Endodermal cell (in vitro differentiated cells): ENCODE measurements around the gene MAP3K4. TPM values are rescaled to one million over a fixed set of nuclear protein-coding genes. Genes with fewer than 3 reads are reported as not detected.

Experiments
- DNase-seq: peaks from one replicate; pipeline ENCODE4 v3.0.0-alpha.2; 2017
- H3K27ac ChIP-seq: 2 replicates; pipeline ENCODE4 v1.5.1; 2013; ENCODE audit warnings: mild to moderate bottlenecking, low read depth, low read length, moderate library complexity
- H3K27me3 ChIP-seq: 2 replicates; pipeline ENCODE4 v1.6.1; 2013; ENCODE audit warnings: mild to moderate bottlenecking, low read length, moderate library complexity; ENCODE audit not compliant: insufficient read depth, control insufficient read depth, poor library complexity, severe bottlenecking
- H3K36me3 ChIP-seq: 2 replicates; pipeline ENCODE4 v1.7.0; 2013; ENCODE audit warnings: mild to moderate bottlenecking, low read length, moderate library complexity; ENCODE audit not compliant: control insufficient read depth, insufficient read depth
- H3K4me1 ChIP-seq: one replicate; pipeline ENCODE4 v1.7.0; 2013; ENCODE audit warnings: low read length; ENCODE audit not compliant: control insufficient read depth, insufficient read depth
- H3K4me3 ChIP-seq: 2 replicates; pipeline ENCODE4 v1.5.1; 2013; ENCODE audit warnings: mild to moderate bottlenecking, low read length, moderate library complexity
- H3K9ac ChIP-seq: 2 replicates; pipeline ENCODE4 v1.6.1; 2013; ENCODE audit warnings: mild to moderate bottlenecking, low read length, moderate library complexity; ENCODE audit not compliant: poor library complexity, severe bottlenecking; ENCODE audit errors: extremely low read depth
- H3K9me3 ChIP-seq: 2 replicates; pipeline ENCODE4 v1.6.1; 2013; ENCODE audit warnings: mild to moderate bottlenecking, low read length, moderate library complexity; ENCODE audit not compliant: control insufficient read depth
- H3K27ac Mint-ChIP-seq: 2 replicates; pipeline ENCODE4 v1.8.0; 2020; ENCODE audit warnings: mixed read lengths
- H3K27me3 Mint-ChIP-seq: 2 replicates; pipeline ENCODE4 v1.8.0; 2021; ENCODE audit warnings: mild to moderate bottlenecking, mixed read lengths; ENCODE audit not compliant: insufficient read depth
- H3K36me3 Mint-ChIP-seq: 2 replicates; pipeline ENCODE4 v1.8.0; 2020; ENCODE audit warnings: low read depth, mixed read lengths
- H3K4me1 Mint-ChIP-seq: 2 replicates; pipeline ENCODE4 v1.8.0; 2020; ENCODE audit warnings: mixed read lengths
- H3K4me3 Mint-ChIP-seq: 2 replicates; pipeline ENCODE4 v1.8.0; 2020; ENCODE audit warnings: mild to moderate bottlenecking, moderate library complexity, mixed read lengths
- H3K9me3 Mint-ChIP-seq: 2 replicates; pipeline ENCODE4 v1.8.0; 2020; ENCODE audit warnings: mild to moderate bottlenecking, mixed read lengths
- CTCF ChIP-seq: fragments of 200-600 bp; sonication (generic); conservative IDR thresholded peaks from 2 replicates; pipeline ENCODE4 v1.5.0; 2021; ENCODE audit warnings: antibody characterized with exemption, mild to moderate bottlenecking
- WGBS, 2 experiments: methylation state at CpG; one replicate each; pipeline versions ENCODE4 v1.1.5 to v1.1.7; 2013; ENCODE audit warnings: missing lambda C conversion rate in 2 of 2, mixed read lengths in 1 of 2; ENCODE audit not compliant: insufficient coverage in 1 of 2, insufficient read length in 1 of 2; 5-methylcytosine and 5-hydroxymethylcytosine counted together
- total RNA-seq, 2 donors: library from RNA; stranded (reverse); fragmentation: NEBNext Ultra II Directional in 1 of 2; extraction: Animal tissue kit (Norgen Biotek cat#: 25700) in 1 of 2; gene quantifications; 2 replicates in 1 of 2; 3 replicates in 1 of 2; pipeline ENCODE4 v1.2.1, GENCODE V29; 2021

The MAP3K4 gene
- total RNA-seq, 2 donors from 2014 or later, result 82.8 to 105 TPM

GRCh38 chr6:161125591-161125990 is 134.0 kb downstream of the MAP3K4 start:
- Histone ChIP-seq H3K9me3 (peaks cover 88% of the 10 kb centered on the region), H3K27ac (no peak overlapping the region), H3K4me3 (peak overlapping the region; percentile 4), H3K27me3 (no peaks in the 10 kb centered on the region), H3K9ac (no peak overlapping the region), H3K4me1 (no peaks in the 10 kb centered on the region), H3K36me3 (peaks cover 78% of the 10 kb centered on the region)
- Mint-ChIP-seq H3K4me1 (no peaks in the 10 kb centered on the region), H3K27ac (no peak overlapping the region), H3K27me3 (no peaks in the 10 kb centered on the region), H3K4me3 (no peak overlapping the region), H3K36me3 (peaks cover 96% of the 10 kb centered on the region), H3K9me3 (peaks cover 69% of the 10 kb centered on the region)
- TF ChIP-seq CTCF, result no peak
- 86 to 90% methylated on average over 1 to 2 of the region's 2 CpGs for WGBS, 2 experiments
- DNase-seq, result no peak

- H3K4me1 ChIP-seq, result no peaks in the 10 kb centered on the region
- H3K9me3 ChIP-seq, result peaks cover 74% of the 10 kb centered on the region
- no peak overlapping the region for H3K9ac ChIP-seq
- peaks cover 86% of the 10 kb centered on the region for H3K36me3 ChIP-seq
- TF ChIP-seq CTCF, result no peak
- no peaks in the 10 kb centered on the region for H3K4me1 Mint-ChIP-seq
- H3K27ac ChIP-seq, result no peak overlapping the region
- peaks cover 55% of the 10 kb centered on the region for H3K9me3 Mint-ChIP-seq
- H3K27me3 Mint-ChIP-seq, result no peaks in the 10 kb centered on the region
- H3K36me3 Mint-ChIP-seq, result peaks cover 84% of the 10 kb centered on the region
- H3K27ac Mint-ChIP-seq, result no peak overlapping the region
- H3K4me3 ChIP-seq, result peak overlapping the region; percentile 29
- no peak overlapping the region for H3K4me3 Mint-ChIP-seq
- DNase-seq, result no peak
- WGBS, 2 experiments, result 93 to 100% methylated on average over 2 to 7 of the region's 7 CpGs
- H3K27me3 ChIP-seq, result no peaks in the 10 kb centered on the region
Observed at GRCh38 chr6:161127071-161127740, 135.6 kb downstream of the MAP3K4 start.

- no peak overlapping the region for H3K4me3 Mint-ChIP-seq
- H3K27ac Mint-ChIP-seq, result no peak overlapping the region
- H3K4me1 Mint-ChIP-seq, result no peaks in the 10 kb centered on the region
- no peak for DNase-seq
- WGBS, 2 experiments, result 94 to 100% methylated on average over 2 of the region's 2 CpGs
- H3K27me3 ChIP-seq, result no peaks in the 10 kb centered on the region
- peaks cover 45% of the 10 kb centered on the region for H3K9me3 Mint-ChIP-seq
- H3K27me3 Mint-ChIP-seq, result no peaks in the 10 kb centered on the region
- H3K36me3 ChIP-seq, result peaks cover 88% of the 10 kb centered on the region
- no peak overlapping the region for H3K27ac ChIP-seq
- H3K4me3 ChIP-seq, result no peak overlapping the region
- TF ChIP-seq CTCF, result no peak
- no peaks in the 10 kb centered on the region for H3K4me1 ChIP-seq
- peaks cover 64% of the 10 kb centered on the region for H3K9me3 ChIP-seq
- peaks cover 74% of the 10 kb centered on the region for H3K36me3 Mint-ChIP-seq
- H3K9ac ChIP-seq, result no peak overlapping the region
Observed at GRCh38 chr6:161128230-161128629, 136.7 kb downstream of the MAP3K4 start.
